CD14-positive monocyte (primary cell): ENCODE results near the gene FBXO45. TPM values are rescaled to one million over a fixed set of nuclear protein-coding genes. Genes with fewer than 3 reads are reported as not detected.

Source experiments
- DNase-seq, 3 donors: peaks; one replicate each; pipeline ENCODE4 v3.0.0-alpha.2; 2011 to 2022
- H2AFZ ChIP-seq: 2 replicates; pipeline ENCODE4 v1.6.0; 2012; ENCODE audit warnings: mild to moderate bottlenecking, low read depth, low read length, inconsistent platforms; ENCODE audit not compliant: insufficient read depth, poor library complexity, severe bottlenecking
- H3K27ac ChIP-seq, 2 donors: 1 replicate in 1 of 2; 2 replicates in 1 of 2; pipeline ENCODE4 v1.5.1; 2012 to 2013; ENCODE audit warnings: low read length in 2 of 2, control low read depth in 1 of 2, inconsistent platforms in 1 of 2, low read depth in 1 of 2, mild to moderate bottlenecking in 1 of 2
- H3K27me3 ChIP-seq, 2 donors: one replicate each; pipeline versions ENCODE4 v1.6.0 to v1.6.1; 2011 to 2013; ENCODE audit warnings: low read length in 2 of 2; ENCODE audit not compliant: control insufficient read depth in 2 of 2, insufficient read depth in 2 of 2
- H3K36me3 ChIP-seq, 2 donors: replicated peaks in 1 of 2; 1 replicate in 1 of 2; 2 replicates in 1 of 2; pipeline versions ENCODE4 v1.5.1 to v1.6.1; 2012 to 2013; ENCODE audit warnings: low read length in 2 of 2, control low read depth in 1 of 2, inconsistent platforms in 1 of 2, mild to moderate bottlenecking in 1 of 2; ENCODE audit not compliant: insufficient read depth in 2 of 2, control insufficient read depth in 1 of 2
- H3K4me1 ChIP-seq, 2 donors: 1 replicate in 1 of 2; 2 replicates in 1 of 2; pipeline versions ENCODE4 v1.5.1 to v1.6.1; 2012 to 2013; ENCODE audit warnings: low read length in 2 of 2, control low read depth in 1 of 2, inconsistent platforms in 1 of 2, mild to moderate bottlenecking in 1 of 2, moderate library complexity in 1 of 2; ENCODE audit not compliant: insufficient read depth in 2 of 2, control insufficient read depth in 1 of 2
- H3K4me2 ChIP-seq: replicated peaks from 2 replicates; pipeline ENCODE3; 2012; ENCODE audit warnings: low read length, moderate library complexity, mild to moderate bottlenecking; ENCODE audit not compliant: poor library complexity, severe bottlenecking; ENCODE audit errors: extremely low read depth
- H3K4me3 ChIP-seq, 3 experiments: fragments of 200-600 bp in 1 of 3; sonication (generic) in 1 of 3; replicated peaks in 1 of 3; 1 replicate in 2 of 3; 2 replicates in 1 of 3; pipeline ENCODE4 v1.5.1; 2011 to 2013; ENCODE audit warnings: low read length in 3 of 3, mild to moderate bottlenecking in 3 of 3, control low read depth in 2 of 3, low read depth in 2 of 3, inconsistent platforms in 1 of 3, moderate library complexity in 1 of 3
- H3K79me2 ChIP-seq: 2 replicates; pipeline ENCODE4 v1.6.0; 2012; ENCODE audit warnings: mild to moderate bottlenecking, control low read depth, inconsistent platforms, low read length, moderate library complexity; ENCODE audit not compliant: insufficient read depth
- H3K9ac ChIP-seq: 2 replicates; pipeline ENCODE4 v1.6.0; 2017; ENCODE audit warnings: low read length, mild to moderate bottlenecking; ENCODE audit not compliant: insufficient read depth, poor library complexity, severe bottlenecking
- H3K9me3 ChIP-seq, 2 donors: replicated peaks in 1 of 2; 1 replicate in 1 of 2; 2 replicates in 1 of 2; pipeline versions ENCODE4 v1.5.1 to v1.6.1; 2012 to 2013; ENCODE audit warnings: low read length in 2 of 2, control low read depth in 1 of 2; ENCODE audit not compliant: control insufficient read depth in 1 of 2, insufficient read depth in 1 of 2
- H4K20me1 ChIP-seq: 2 replicates; pipeline ENCODE4 v1.6.0; 2012; ENCODE audit warnings: mild to moderate bottlenecking, low read length, control low read depth, moderate library complexity; ENCODE audit not compliant: insufficient read depth
- H3K27ac Mint-ChIP-seq, 7 donors: one replicate each; pipeline ENCODE4 v1.8.0; 2020; ENCODE audit warnings: mild to moderate bottlenecking in 7 of 7, mixed read lengths in 7 of 7, moderate library complexity in 6 of 7, inconsistent platforms in 2 of 7
- H3K27me3 Mint-ChIP-seq, 3 donors: one replicate each; pipeline ENCODE4 v1.8.0; 2021 to 2022; ENCODE audit warnings: low read depth in 3 of 3, mild to moderate bottlenecking in 3 of 3, mixed read lengths in 3 of 3, moderate library complexity in 3 of 3, inconsistent platforms in 1 of 3
- H3K36me3 Mint-ChIP-seq, 2 donors: one replicate each; pipeline ENCODE4 v1.8.0; 2020; ENCODE audit warnings: mixed read lengths in 2 of 2, inconsistent platforms in 1 of 2, mild to moderate bottlenecking in 1 of 2
- H3K4me1 Mint-ChIP-seq: one replicate; pipeline ENCODE4 v1.8.0; 2020; ENCODE audit warnings: mild to moderate bottlenecking, mixed read lengths
- H3K4me3 Mint-ChIP-seq, 2 donors: one replicate each; pipeline ENCODE4 v1.8.0; 2020; ENCODE audit warnings: mild to moderate bottlenecking in 2 of 2, mixed read lengths in 2 of 2, moderate library complexity in 1 of 2
- H3K9me3 Mint-ChIP-seq, 7 donors: one replicate each; pipeline ENCODE4 v1.8.0; 2020 to 2022; ENCODE audit warnings: mixed read lengths in 7 of 7, mild to moderate bottlenecking in 6 of 7, moderate library complexity in 6 of 7, inconsistent platforms in 2 of 7
- WGBS: methylation state at CpG from one replicate; pipeline ENCODE4 v1.1.5; 2013; ENCODE audit warnings: missing lambda C conversion rate; ENCODE audit not compliant: insufficient coverage; 5-methylcytosine and 5-hydroxymethylcytosine counted together
- intact Hi-C, 2 donors: fragments of 100-400 bp; cut with micrococcal nuclease; formaldehyde crosslinking; loops; one replicate each; pipeline versions ENCODE4 v1.15.0 to v1.15.1; 2023
- polyA plus RNA-seq, 3 donors: library from polyadenylated mRNA; depleted of rRNA in 1 of 3; unstranded in 2 of 3; stranded (reverse) in 1 of 3; fragments of 300-500 nt in 2 of 3; fragments of >200 nt in 1 of 3; fragmentation: Illumina TruSeq in 2 of 3; gene quantifications; 1 replicate in 2 of 3; 2 replicates in 1 of 3; pipeline ENCODE4 v1.2.3, GENCODE V29; 2012 to 2021
- TF ChIP-seq, protein P1 (sequence below): fragments of 200-600 bp; IDR thresholded peaks from one replicate; pipeline ENCODE4 v1.8.0; 2022; ENCODE audit warnings: antibody characterized with exemption, mild to moderate bottlenecking

FBXO45 gene
- polyA plus RNA-seq, 3 donors, result 1.8 to 2.8 (median 2.3) TPM

DNA sequence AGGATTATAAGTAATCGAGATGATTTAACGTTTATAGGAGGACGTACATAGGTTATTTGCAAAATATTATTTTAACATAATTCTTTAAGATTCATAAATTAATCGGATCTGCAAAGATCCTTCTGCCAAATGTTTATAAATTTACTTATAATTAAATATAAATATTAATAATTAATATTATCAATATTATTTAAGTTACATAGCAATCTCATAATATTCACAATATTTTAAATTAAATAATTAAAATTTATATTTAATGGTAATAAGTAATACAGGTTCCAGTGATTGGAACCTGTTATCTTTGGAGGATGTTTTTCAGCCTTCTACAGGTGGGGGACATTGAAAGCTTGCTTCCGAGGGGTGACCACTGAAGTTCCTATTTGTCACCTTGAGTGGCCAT is 16.2 kb upstream of the FBXO45 start:
- H3K27ac ChIP-seq, result no peak overlapping the region
- no peaks in the 10 kb centered on the region for H3K27me3 ChIP-seq
- no peak overlapping the region for H3K4me2 ChIP-seq
- Mint-ChIP-seq H3K4me3 (no peak overlapping the region), H3K36me3 (peaks cover 4 to 10% of the 10 kb centered on the region in 2 donors), H3K9me3 (peaks cover 15 to 31% (median 26%) of the 10 kb centered on the region in 7 donors), H3K4me1 (peaks cover 22% of the 10 kb centered on the region), H3K27me3 (peaks cover 0 to 2% (median 0%) of the 10 kb centered on the region in 3 donors), H3K27ac (no peak overlapping the region)
- TF ChIP-seq, protein P1, sequence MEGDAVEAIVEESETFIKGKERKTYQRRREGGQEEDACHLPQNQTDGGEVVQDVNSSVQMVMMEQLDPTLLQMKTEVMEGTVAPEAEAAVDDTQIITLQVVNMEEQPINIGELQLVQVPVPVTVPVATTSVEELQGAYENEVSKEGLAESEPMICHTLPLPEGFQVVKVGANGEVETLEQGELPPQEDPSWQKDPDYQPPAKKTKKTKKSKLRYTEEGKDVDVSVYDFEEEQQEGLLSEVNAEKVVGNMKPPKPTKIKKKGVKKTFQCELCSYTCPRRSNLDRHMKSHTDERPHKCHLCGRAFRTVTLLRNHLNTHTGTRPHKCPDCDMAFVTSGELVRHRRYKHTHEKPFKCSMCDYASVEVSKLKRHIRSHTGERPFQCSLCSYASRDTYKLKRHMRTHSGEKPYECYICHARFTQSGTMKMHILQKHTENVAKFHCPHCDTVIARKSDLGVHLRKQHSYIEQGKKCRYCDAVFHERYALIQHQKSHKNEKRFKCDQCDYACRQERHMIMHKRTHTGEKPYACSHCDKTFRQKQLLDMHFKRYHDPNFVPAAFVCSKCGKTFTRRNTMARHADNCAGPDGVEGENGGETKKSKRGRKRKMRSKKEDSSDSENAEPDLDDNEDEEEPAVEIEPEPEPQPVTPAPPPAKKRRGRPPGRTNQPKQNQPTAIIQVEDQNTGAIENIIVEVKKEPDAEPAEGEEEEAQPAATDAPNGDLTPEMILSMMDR, result no peak
- peaks cover 17 to 22% of the 10 kb centered on the region in 2 donors for H3K4me1 ChIP-seq
- H3K36me3 ChIP-seq, result no peaks in the 10 kb centered on the region
- H3K79me2 ChIP-seq, result no peaks in the 10 kb centered on the region
- no peak overlapping the region for H3K4me3 ChIP-seq
- no peak overlapping the region for H2AFZ ChIP-seq
- WGBS, result no CpG with 5 or more reads among the region's 5 CpGs
- peaks cover 18 to 20% of the 10 kb centered on the region in 2 donors for H3K9me3 ChIP-seq
- no peak overlapping the region for H3K9ac ChIP-seq
- no peaks in the 10 kb centered on the region for H4K20me1 ChIP-seq
- no peak for DNase-seq
- intact Hi-C loops, result no loop called here

DNA sequence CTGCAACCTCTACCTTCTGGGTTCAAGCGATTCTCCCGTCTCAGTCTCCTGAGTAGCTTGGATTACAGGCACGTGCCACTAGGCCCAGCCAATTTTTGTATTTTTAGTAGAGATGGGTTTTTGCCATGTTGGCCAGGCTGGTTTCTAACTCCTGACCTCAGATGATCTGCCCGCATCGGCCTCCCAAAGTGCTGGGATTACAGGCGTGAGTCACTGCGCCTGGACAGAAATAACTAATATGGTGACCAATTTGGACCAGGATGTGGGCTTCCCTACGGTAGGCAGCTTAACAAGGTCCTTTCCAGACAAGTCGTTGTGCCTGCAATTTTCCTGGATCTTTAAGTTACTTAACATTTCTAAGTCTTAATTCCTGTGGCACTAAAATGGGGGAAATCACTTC is 14.9 kb upstream of the FBXO45 start:
- TF ChIP-seq, protein P1, result no peak
- 97% methylated on average over 7 of the region's 9 CpGs for WGBS
- no peaks in the 10 kb centered on the region for H4K20me1 ChIP-seq
- no peak overlapping the region for H3K4me2 ChIP-seq
- peak overlapping the region in 1 of 3 experiments; percentile 66 for H3K4me3 ChIP-seq
- intact Hi-C loops, result no loop called here
- H3K27ac ChIP-seq, result peak overlapping the region in 1 of 2 donors; percentile 76
- H3K36me3 ChIP-seq, result peaks cover 0 to 3% of the 10 kb centered on the region in 2 donors
- Mint-ChIP-seq H3K4me3 (no peak overlapping the region), H3K4me1 (peaks cover 22% of the 10 kb centered on the region), H3K27ac (peak overlapping the region in 5 of 7 donors; percentile 26 to 92 (median 81)), H3K27me3 (peaks cover 0 to under 1% (median 0%) of the 10 kb centered on the region in 3 donors), H3K36me3 (peaks cover 6 to 12% of the 10 kb centered on the region in 2 donors), H3K9me3 (peaks cover 12 to 28% (median 22%) of the 10 kb centered on the region in 7 donors)
- H3K4me1 ChIP-seq, result peaks cover 17 to 22% of the 10 kb centered on the region in 2 donors
- H3K27me3 ChIP-seq, result no peaks in the 10 kb centered on the region
- H3K9me3 ChIP-seq, result peaks cover 18 to 20% of the 10 kb centered on the region in 2 donors
- no peak overlapping the region for H3K9ac ChIP-seq
- H3K79me2 ChIP-seq, result no peaks in the 10 kb centered on the region
- DNase-seq, result no peak
- no peak overlapping the region for H2AFZ ChIP-seq
